VCaP (cell line): ENCODE measurements around the gene CTSL.

Experiments used
- H3K27ac ChIP-seq: fragments of 450-650 bp; 2 replicates; pipeline ENCODE4 v1.5.1; 2017
- CTCF ChIP-seq: fragments of 450-650 bp; conservative IDR thresholded peaks from 2 replicates; pipeline ENCODE4 v1.5.1; 2017; ENCODE audit warnings: mild to moderate bottlenecking, moderate library complexity

Gene CTSL

GRCh38 chr9:87682618-87683017 is 43.3 kb upstream of the CTSL start:
- no peak for TF ChIP-seq CTCF
- H3K27ac ChIP-seq, result no peak overlapping the region

GRCh38 chr9:87683751-87684626 is 41.9 kb upstream of the CTSL start:
- H3K27ac ChIP-seq, result no peak overlapping the region
- TF ChIP-seq CTCF, result no peak

- no peak overlapping the region for H3K27ac ChIP-seq
- TF ChIP-seq CTCF, result peak; percentile 80
Observed at GRCh38 chr9:87684627-87685219, 41.2 kb upstream of the CTSL start.

- no peak for TF ChIP-seq CTCF
- no peak overlapping the region for H3K27ac ChIP-seq
Observed at GRCh38 chr9:87685441-87685840, 40.5 kb upstream of the CTSL start.

- TF ChIP-seq CTCF, result no peak
- no peak overlapping the region for H3K27ac ChIP-seq
Observed at GRCh38 chr9:87685871-87686519, 39.9 kb upstream of the CTSL start.

- TF ChIP-seq CTCF, result no peak
- H3K27ac ChIP-seq, result no peak overlapping the region
Observed at GRCh38 chr9:87686520-87687090, 39.3 kb upstream of the CTSL start.

- H3K27ac ChIP-seq, result no peak overlapping the region
Observed at GRCh38 chr9:87687207-87687606, 38.7 kb upstream of the CTSL start.

More at GRCh38 chr9:87687207-87687606, 38.7 kb upstream of the CTSL start:
- TF ChIP-seq CTCF, result no peak
